Testis (tissue), 2 donors: ENCODE data around the gene MEGF11.

ENCODE experiments used
- POLR2A ChIP-seq: fragments of 450-650 bp; IDR thresholded peaks from one replicate; pipeline ENCODE4 v1.6.1; 2017; ENCODE audit warnings: antibody characterized with exemption, mild to moderate bottlenecking, moderate library complexity
- TF ChIP-seq, protein P1 (sequence below), 3 experiments: fragments of 450-650 bp in 2 of 3; fragments of 200-600 bp in 1 of 3; sonication (generic) in 1 of 3; IDR thresholded peaks; one replicate each; pipeline ENCODE4 v1.5.1; 2016 to 2019; ENCODE audit warnings: antibody characterized with exemption in 3 of 3, mild to moderate bottlenecking in 2 of 3, moderate library complexity in 1 of 3

GRCh38 chr15:66021496-66022162 is 231.9 kb downstream of the MEGF11 start:
- TF ChIP-seq, protein P1, sequence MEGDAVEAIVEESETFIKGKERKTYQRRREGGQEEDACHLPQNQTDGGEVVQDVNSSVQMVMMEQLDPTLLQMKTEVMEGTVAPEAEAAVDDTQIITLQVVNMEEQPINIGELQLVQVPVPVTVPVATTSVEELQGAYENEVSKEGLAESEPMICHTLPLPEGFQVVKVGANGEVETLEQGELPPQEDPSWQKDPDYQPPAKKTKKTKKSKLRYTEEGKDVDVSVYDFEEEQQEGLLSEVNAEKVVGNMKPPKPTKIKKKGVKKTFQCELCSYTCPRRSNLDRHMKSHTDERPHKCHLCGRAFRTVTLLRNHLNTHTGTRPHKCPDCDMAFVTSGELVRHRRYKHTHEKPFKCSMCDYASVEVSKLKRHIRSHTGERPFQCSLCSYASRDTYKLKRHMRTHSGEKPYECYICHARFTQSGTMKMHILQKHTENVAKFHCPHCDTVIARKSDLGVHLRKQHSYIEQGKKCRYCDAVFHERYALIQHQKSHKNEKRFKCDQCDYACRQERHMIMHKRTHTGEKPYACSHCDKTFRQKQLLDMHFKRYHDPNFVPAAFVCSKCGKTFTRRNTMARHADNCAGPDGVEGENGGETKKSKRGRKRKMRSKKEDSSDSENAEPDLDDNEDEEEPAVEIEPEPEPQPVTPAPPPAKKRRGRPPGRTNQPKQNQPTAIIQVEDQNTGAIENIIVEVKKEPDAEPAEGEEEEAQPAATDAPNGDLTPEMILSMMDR (IDR thresholded peaks at IDR 0.05), result no peak
- TF ChIP-seq POLR2A, result no peak
